HUES6 (cell line): ENCODE data around the gene CZIB.
"Not testable (repeated sequence)": the region's sequence is repeated elsewhere in the genome, so short reads cannot be mapped to it uniquely, and the experiment has no call there.

Experiments
- H3K27ac ChIP-seq: 2 replicates; pipeline ENCODE4 v1.7.0; 2013; ENCODE audit warnings: low read depth, mild to moderate bottlenecking, low read length, inconsistent platforms
- H3K27me3 ChIP-seq: 2 replicates; pipeline ENCODE4 v1.6.1; 2013; ENCODE audit warnings: low read length; ENCODE audit not compliant: control insufficient read depth, insufficient read depth
- H3K36me3 ChIP-seq: 2 replicates; pipeline ENCODE4 v1.6.1; 2013; ENCODE audit warnings: low read length; ENCODE audit not compliant: control insufficient read depth, insufficient read depth
- H3K4me1 ChIP-seq: 2 replicates; pipeline ENCODE4 v1.6.1; 2013; ENCODE audit warnings: low read length; ENCODE audit not compliant: control insufficient read depth, insufficient read depth
- H3K4me3 ChIP-seq: 2 replicates; pipeline ENCODE4 v1.5.1; 2013; ENCODE audit warnings: low read depth, low read length
- H3K9ac ChIP-seq: one replicate; pipeline ENCODE4 v1.6.1; 2013; ENCODE audit warnings: mild to moderate bottlenecking, low read length
- H3K9me3 ChIP-seq: 2 replicates; pipeline ENCODE4 v1.6.1; 2013; ENCODE audit warnings: low read depth, low read length; ENCODE audit not compliant: control insufficient read depth, insufficient read depth

Gene CZIB

GRCh38 chr1:53237638-53238037, 17.2 kb upstream of the CZIB start:
- Histone ChIP-seq H3K9me3 (no peaks in the 10 kb centered on the region), H3K27ac (peak overlapping the region; percentile 73; the same call in 1 of the 2 replicates), H3K36me3 (peaks cover 39% of the 10 kb centered on the region), H3K27me3 (no peaks in the 10 kb centered on the region), H3K9ac (peak overlapping the region; percentile 96), H3K4me3 (peak overlapping the region; percentile 97), H3K4me1 (0 out of 2 replicates have a peak, but pooled peaks cover 3% of the 10 kb centered on the region)

- Histone ChIP-seq H3K27me3 (no peaks in the 10 kb centered on the region), H3K9me3 (no peaks in the 10 kb centered on the region), H3K4me3 (peak overlapping the region; percentile 98), H3K4me1 (0 out of 2 replicates have a peak, but pooled peaks cover 5% of the 10 kb centered on the region), H3K27ac (peak overlapping the region; percentile 79; the same call in 1 of the 2 replicates), H3K36me3 (peaks cover 27% of the 10 kb centered on the region), H3K9ac (peak overlapping the region; percentile 94)
These were observed 490 bp upstream of the CZIB start for GRCh38 chr1:53220962-53221286.

GRCh38 chr1:53219711-53220110, 723 bp downstream of the CZIB start:
- 0 out of 2 replicates have a peak, but pooled peaks cover 5% of the 10 kb centered on the region for H3K4me1 ChIP-seq
- no peaks in the 10 kb centered on the region for H3K27me3 ChIP-seq
- peaks cover 36% of the 10 kb centered on the region for H3K36me3 ChIP-seq
- H3K9ac ChIP-seq = peak overlapping the region; percentile 94
- H3K4me3 ChIP-seq = peak overlapping the region; percentile 98
- H3K27ac ChIP-seq = no peak overlapping the region
- H3K9me3 ChIP-seq = no peaks in the 10 kb centered on the region

- Histone ChIP-seq H3K9ac (no peak overlapping the region), H3K4me3 (no peak overlapping the region), H3K4me1 (0 out of 2 replicates have a peak, but pooled peaks cover 5% of the 10 kb centered on the region), H3K36me3 (peaks cover 49% of the 10 kb centered on the region), H3K27me3 (no peaks in the 10 kb centered on the region), H3K9me3 (no peaks in the 10 kb centered on the region), H3K27ac (no peak overlapping the region)
These were observed 2.2 kb downstream of the CZIB start for GRCh38 chr1:53218201-53218600.

- no peaks in the 10 kb centered on the region for H3K9me3 ChIP-seq
- peaks cover 81% of the 10 kb centered on the region for H3K36me3 ChIP-seq
- H3K4me3 ChIP-seq = no peak overlapping the region
- H3K9ac ChIP-seq = no peak overlapping the region
- H3K27ac ChIP-seq = no peak overlapping the region
- no peaks in the 10 kb centered on the region for H3K27me3 ChIP-seq
- H3K4me1 ChIP-seq = no peaks in the 10 kb centered on the region
These were observed 6.0 kb downstream of the CZIB start for GRCh38 chr1:53214376-53214940.

- H3K27ac ChIP-seq = no peak overlapping the region
- no peak overlapping the region for H3K4me3 ChIP-seq
- H3K9me3 ChIP-seq = peaks cover 18% of the 10 kb centered on the region
- H3K4me1 ChIP-seq = no peaks in the 10 kb centered on the region
- peaks cover 88% of the 10 kb centered on the region for H3K36me3 ChIP-seq
- no peaks in the 10 kb centered on the region for H3K27me3 ChIP-seq
- no peak overlapping the region for H3K9ac ChIP-seq
These were observed 9.5 kb downstream of the CZIB start for GRCh38 chr1:53210954-53211353.

- Histone ChIP-seq H3K36me3 (peaks cover 88% of the 10 kb centered on the region), H3K9ac (no peak overlapping the region), H3K27ac (no peak overlapping the region), H3K4me3 (no peak overlapping the region), H3K4me1 (no peaks in the 10 kb centered on the region), H3K27me3 (no peaks in the 10 kb centered on the region), H3K9me3 (peaks cover 23% of the 10 kb centered on the region)
These were observed 10.1 kb downstream of the CZIB start for GRCh38 chr1:53210352-53210751.

GRCh38 chr1:53207726-53208125, 12.7 kb downstream of the CZIB start:
- Histone ChIP-seq H3K27me3 (no peaks in the 10 kb centered on the region), H3K36me3 (peaks cover 91% of the 10 kb centered on the region), H3K9me3 (peaks cover 33% of the 10 kb centered on the region), H3K27ac (no peak overlapping the region), H3K4me3 (no peak overlapping the region), H3K9ac (no peak overlapping the region), H3K4me1 (no peaks in the 10 kb centered on the region)

GRCh38 chr1:53206735-53207379, 13.6 kb downstream of the CZIB start:
- H3K9ac ChIP-seq = no peak overlapping the region
- H3K4me3 ChIP-seq = no peak overlapping the region
- H3K9me3 ChIP-seq = peaks cover 33% of the 10 kb centered on the region
- no peak overlapping the region for H3K27ac ChIP-seq
- H3K36me3 ChIP-seq = peaks cover 95% of the 10 kb centered on the region
- no peaks in the 10 kb centered on the region for H3K4me1 ChIP-seq
- no peaks in the 10 kb centered on the region for H3K27me3 ChIP-seq

- H3K4me3 ChIP-seq = not testable (repeated sequence)
These were observed 14.2 kb downstream of the CZIB start for GRCh38 chr1:53206083-53206685.

GRCh38 chr1:53205496-53205895, 14.9 kb downstream of the CZIB start:
- Histone ChIP-seq H3K36me3 (peaks cover 96% of the 10 kb centered on the region), H3K9me3 (peaks cover 33% of the 10 kb centered on the region)
- not testable (repeated sequence) for H3K9ac ChIP-seq, H3K27ac ChIP-seq, H3K27me3 ChIP-seq, H3K4me3 ChIP-seq, H3K4me1 ChIP-seq

More at GRCh38 chr1:53206083-53206685, 14.2 kb downstream of the CZIB start:
- not testable (repeated sequence) for H3K27me3 ChIP-seq, H3K4me1 ChIP-seq, H3K27ac ChIP-seq, H3K9ac ChIP-seq
- H3K36me3 ChIP-seq = peaks cover 96% of the 10 kb centered on the region
- H3K9me3 ChIP-seq = peaks cover 33% of the 10 kb centered on the region
